ENCODE measurements around the gene CARS1. TPM values are rescaled to one million over a fixed set of nuclear protein-coding genes. Genes with fewer than 3 reads are reported as not detected.
"Not testable (repeated sequence)": the region's sequence is repeated elsewhere in the genome, so short reads cannot be mapped to it uniquely, and the experiment has no call there.

The CARS1 gene
- total RNA-seq, 1 donor from 2014 or later = 69.4 TPM

DNA sequence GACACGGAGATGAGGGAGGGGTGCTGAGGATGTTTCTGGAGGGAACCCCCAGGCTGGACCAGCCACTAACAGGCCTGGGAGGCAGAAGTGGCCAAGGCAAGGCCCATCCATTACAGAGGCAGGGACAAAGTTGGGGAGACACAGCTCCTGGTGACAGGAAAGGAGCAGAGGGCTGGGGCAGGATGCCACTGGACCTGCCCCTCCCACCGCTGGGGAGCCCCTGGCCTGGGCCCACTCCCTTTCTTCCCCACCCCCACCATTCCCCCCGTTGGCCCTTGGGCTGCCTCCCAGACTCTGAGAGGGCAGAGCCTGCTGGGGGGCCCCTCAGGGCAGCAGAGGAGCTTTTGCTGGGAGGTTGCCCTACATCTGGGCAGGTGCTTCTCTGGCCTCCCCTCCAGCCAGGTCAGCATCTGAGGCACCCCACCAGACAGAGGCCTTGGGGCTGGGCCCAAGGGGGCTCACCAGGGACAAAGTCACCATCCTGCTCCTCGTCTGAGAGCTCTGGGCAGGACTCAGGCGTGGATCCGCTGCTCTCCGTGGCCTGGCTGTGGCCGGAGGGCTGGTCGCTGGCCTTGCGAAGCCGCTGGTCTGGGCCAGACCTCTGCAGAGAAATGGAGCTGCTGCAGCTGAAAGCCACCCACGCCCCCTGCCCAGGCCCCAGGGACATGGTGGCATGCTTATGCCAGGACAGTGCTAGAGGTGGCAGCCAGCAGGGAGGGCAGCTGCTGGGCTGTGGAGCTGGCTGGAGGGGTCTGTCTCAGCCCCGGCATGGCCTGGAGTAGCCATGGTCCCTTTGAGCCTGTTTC lies 33.1 kb upstream of the CARS1 start:
- peak; percentile 72 for DNase-seq (ENCODE audit: low spot score)

GRCh38 chr11:3089236-3090061 lies 32.2 kb upstream of the CARS1 start:
- peak; percentile 83 for DNase-seq (ENCODE audit: low spot score)

DNA sequence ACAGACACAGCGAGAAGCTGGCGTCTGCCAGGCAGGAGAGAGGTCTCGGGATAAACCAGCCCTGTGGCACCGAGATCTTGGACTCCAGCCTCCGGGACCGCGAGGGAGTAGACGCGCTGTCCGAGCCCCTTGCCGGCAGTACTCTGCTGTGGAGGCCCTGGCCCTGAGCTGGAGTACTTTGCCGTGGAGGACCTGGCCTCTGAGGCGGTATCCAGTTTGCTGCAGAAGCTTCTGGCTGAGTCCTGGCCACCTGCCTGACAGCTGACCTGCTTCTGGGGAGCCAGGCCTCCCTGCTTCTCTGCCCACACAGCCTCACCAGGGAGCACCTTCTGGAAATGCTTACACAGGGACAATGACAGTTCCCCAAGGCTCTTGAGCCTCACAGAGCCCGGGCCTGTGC lies 31.6 kb upstream of the CARS1 start:
- peak; percentile 73 for DNase-seq (ENCODE audit: low spot score)

DNA sequence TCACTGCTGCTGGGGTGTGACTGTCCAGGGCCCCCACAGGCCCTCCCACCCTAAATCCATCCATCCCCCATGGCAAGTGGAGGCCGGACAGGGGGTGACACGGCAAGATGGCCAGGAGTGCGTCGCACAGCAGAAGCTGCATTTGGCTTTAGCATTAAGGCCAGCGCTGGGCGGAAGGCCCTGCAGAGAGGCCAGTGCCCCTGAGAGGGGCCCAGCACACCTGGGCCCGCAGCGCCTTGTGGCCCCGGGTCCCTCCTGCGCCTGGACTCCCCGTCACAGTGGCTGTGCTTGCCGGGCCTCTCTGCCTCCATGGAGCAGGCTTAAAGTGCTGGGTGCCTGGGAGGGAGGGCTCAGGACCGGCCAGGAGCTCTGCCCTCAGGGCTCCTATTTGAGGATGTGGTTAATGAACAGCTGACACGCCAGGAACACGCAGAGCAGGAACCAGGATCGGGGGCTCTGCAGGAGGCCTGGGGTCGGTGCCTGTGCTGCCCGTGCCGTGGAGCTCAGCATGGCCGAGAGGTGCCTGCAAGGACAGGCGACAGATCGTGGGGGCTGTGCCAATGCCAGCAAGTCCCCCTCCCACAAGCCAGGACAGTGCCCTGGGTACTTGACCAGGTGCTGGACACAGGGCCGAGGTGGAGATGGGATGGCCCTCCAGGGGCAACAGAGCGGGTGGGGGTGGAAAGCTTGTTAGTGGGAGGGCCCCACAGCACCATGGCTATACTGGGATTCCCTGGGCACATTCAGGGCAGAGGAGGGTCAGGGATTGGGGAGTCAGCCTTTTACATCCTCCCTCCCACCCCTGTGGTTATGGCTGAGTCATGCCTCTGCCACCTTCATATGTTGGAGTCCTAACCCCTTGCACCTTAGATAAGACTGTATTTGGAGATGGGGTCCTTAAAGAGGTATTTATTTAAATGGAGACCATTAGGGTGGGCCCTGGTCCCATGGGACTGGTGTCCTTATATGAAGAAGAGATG lies 30.9 kb upstream of the CARS1 start:
- no peak for DNase-seq (ENCODE audit: low spot score)

DNA sequence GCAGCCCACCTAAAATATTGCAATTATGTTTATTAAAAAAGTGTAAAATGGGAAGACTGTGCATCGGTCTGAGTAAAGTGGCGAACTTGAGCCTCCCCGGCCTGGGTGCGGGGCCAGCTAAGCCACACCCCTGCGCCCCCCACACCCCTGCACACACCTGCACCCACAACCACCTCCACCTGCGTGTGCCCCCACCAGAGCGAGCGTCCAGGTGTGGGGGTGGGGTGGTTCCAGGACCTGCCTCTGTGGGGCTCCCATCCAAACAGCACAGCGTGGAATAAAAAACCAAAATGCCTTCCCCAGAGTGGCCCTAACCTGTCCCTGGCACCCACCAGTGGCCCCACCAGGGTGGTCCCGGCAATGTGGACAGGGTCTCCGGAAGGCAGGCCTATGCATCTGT lies 30.1 kb upstream of the CARS1 start:
- DNase-seq (ENCODE audit: low spot score) = no peak

- no peak for DNase-seq (ENCODE audit: low spot score)
These were observed 29.5 kb upstream of the CARS1 start for GRCh38 chr11:3086671-3087150.

DNA sequence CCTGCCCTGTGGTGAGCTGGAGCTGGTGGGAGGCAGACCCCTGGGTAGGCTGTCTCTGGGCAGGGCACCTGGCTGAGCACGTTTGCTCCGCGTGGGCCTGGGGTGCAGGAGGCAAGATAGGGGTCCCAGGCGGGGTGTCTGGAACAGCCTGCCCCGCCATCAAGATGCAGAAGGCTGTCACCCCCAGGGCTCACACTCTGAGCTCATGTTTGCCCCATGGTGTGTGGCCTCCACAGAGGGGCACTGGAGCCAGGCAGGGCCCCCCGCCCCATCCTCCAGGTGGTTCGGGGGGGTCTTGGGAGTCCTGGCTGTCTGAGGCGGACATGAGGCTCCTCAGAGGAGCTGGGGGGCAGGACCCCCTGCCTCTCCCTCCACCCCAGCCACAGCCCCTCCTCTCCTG lies 28.9 kb upstream of the CARS1 start:
- no peak for DNase-seq (ENCODE audit: low spot score)

DNA sequence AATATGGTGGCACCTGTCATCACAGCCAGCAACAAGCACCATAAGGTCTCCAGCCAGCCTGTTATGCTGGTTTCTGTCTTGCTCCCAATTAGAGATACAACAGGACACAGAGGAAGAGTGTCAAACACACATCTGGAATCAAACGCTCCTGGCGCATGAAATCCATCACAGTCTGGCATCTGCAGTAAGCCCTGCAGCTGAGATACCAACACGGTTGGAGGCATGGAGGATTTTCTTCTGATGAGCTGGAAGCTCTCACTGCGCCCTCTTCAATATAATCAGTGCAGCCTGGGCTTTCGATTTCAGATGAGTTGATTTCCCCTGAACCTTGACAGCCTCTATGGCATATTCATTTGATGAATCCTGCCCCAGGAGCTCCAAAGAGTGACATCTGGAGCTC lies 27.8 kb upstream of the CARS1 start:
- no peak for DNase-seq (ENCODE audit: low spot score)

DNA sequence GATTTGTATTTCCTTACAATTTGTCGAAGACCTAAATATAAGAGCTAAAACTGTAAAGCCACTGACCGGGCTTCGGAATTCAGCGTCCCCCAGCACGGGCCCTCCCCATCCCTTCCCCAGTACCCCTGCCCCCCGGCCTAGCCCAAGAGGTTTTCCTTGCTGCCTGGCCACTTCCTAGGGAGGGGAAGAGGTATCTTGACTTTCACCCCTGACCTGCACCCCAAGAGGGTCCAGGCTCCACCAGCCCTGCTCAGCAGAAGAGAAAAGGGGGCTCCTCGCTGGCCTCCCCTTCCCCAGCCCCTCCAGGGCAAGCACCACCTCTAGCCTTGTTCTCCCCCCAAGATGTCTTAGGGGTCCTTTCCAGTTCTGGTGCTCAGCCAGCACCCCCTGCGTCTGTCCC lies 26.1 kb upstream of the CARS1 start:
- DNase-seq (ENCODE audit: low spot score) = no peak

DNA sequence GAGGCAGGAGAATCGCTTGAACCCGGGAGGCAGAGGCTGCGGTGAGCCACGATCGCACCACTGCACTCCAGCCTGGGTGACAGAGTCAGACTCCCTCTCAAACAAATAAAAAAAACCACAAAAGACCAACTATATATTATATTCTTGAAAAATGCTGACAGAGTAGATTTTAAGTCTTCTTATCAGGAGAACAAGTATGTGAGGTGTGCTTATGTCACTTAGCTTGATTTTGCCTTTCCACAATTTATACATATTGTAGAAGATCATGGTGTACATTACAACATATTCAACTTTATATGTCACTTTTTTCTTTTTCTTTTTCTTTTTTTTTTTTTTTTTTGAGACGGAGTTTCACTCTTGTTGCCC lies 24.1 kb upstream of the CARS1 start:
- DNase-seq (ENCODE audit: low spot score) = no peak

DNA sequence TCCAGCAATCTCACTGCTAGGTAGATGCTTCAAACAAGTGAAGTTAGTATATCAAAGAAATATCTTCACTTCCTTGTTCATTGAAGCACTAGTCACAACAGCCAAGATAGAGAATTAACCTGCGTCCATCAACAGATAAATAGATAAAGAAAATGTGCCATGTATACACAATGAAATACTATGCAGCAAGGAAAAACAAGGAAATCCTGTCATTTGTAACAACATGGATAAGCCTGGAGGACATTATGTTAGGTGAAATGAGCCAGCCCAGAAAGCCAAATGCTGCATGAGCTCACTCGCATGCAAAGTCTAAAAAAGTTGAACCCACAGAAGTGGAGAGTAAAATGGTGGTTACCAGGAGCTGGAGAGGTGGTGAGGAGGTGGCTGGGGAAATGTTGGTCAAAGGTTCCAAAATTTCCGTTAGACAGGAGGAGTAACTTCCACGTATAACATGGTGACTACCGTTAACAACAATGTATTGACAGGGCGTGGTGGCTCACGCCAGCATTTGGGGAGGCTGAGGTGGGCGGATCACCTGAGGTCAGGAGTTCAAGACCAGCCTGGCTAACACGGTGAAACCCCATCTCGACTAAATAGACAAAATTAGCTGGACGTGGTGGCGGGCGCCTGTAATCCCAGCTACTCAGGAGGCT lies 23.6 kb upstream of the CARS1 start:
- DNase-seq (ENCODE audit: low spot score) = no peak

- DNase-seq (ENCODE audit: low spot score) = no peak
These were observed 22.9 kb upstream of the CARS1 start for GRCh38 chr11:3080104-3080503.

GRCh38 chr11:3077846-3078440 lies 20.7 kb upstream of the CARS1 start:
- DNase-seq (ENCODE audit: low spot score) = no peak

DNA sequence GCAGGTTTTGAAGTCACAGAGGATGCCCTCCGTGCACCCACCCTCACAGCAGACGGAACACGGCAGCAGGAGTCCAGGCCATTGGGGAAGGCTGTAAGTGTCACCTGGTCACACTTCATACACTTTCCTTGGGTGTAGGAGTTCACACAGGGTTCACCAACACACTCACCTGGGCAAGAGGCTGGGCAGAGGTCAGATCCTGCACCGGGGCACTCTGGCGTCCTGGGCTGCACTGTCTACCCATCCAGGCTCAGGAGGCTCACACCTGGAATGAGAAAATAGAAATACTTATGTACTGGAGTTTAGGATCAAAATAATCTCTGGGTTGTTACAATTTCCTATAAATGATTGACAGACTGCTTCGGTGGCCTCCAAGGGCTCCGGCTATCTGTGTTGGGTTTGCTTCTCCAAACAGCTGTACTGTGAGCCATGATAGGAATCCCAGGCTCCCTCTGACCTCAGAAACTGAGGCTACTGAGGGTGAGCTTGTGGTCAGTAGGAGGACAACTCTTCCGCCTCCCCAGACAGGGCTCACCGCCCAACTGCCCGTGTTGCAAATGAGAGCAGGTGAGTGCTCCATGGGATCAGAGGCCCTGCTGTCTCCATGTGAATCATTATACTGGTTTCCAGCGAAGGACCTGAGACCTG lies 20.1 kb upstream of the CARS1 start:
- no peak for DNase-seq (ENCODE audit: low spot score)

DNA sequence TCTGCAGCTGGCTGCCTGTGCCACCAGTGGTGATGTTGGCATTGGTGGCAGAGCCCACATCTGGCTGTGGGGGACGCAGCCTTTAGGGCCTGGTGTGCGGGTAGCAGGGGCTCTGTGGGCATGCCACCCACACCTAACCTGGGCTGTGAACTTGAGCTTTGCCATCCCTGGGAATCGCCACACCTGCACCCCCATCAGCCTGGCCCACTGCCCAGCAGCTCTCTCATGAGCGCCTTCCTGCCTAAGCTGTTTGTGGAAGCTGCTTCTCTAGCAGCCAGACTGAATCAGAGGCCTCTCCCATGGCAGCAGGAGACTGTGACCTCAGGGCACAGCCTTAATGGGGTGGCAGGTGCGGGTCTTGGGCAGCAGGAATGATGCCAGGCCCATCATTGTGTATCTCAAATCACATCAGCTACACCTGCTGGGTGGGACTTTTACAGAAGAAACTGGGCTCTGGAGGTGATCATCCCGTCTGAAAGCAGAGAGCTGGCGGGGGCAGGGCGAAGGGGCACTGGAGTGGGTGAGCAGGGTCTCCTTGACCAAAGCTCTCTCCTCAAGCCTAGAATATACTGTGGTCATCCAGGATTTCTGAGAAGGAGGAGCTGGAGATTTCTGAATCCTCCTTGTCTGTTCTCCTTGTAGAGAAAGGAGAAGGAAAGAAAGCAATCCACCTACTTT lies 17.8 kb upstream of the CARS1 start:
- DNase-seq (ENCODE audit: low spot score) = no peak

DNA sequence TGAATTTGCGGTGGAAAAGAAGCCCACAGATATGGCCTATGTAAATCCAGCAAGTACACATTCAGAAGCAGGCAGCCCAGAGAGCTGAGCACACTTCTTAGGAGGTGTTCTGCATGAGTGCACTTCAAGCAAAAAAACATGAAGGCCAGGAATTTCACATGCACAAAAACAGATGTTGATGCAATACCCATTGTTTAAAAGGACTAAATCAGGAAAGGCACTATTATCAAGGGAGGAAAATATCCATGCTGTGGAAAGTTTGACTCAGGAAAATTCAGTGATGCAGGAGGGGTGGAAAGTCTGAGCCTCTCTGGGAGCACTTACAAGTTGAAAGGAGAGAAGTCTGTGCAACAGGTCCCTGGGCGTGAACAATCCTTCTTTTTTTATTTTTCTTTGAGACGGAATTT lies 15.8 kb upstream of the CARS1 start:
- no peak for DNase-seq (ENCODE audit: low spot score)

DNA sequence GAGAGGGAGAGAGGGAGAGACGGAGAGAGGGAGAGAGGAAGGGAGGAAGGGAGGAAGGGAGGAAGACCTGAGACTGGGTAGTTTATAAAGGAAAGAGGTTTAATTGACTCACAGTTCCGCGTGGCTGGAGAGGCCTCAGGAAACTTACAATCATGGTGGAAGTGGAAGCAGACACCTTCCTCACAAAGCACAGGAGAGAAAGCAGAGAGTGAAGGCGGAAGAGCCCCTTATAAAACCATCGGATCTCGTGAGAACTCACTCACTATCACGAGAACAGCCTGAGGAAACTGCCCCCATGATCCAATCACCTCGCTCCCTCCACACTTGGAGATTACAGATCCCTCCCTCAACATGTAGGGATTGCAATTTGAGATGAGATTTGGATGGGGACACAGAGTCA lies 12.2 kb upstream of the CARS1 start:
- DNase-seq (ENCODE audit: low spot score) = no peak

- not testable (repeated sequence) for DNase-seq (ENCODE audit: low spot score)
These were observed 9.1 kb upstream of the CARS1 start for GRCh38 chr11:3066308-3066707.

DNA sequence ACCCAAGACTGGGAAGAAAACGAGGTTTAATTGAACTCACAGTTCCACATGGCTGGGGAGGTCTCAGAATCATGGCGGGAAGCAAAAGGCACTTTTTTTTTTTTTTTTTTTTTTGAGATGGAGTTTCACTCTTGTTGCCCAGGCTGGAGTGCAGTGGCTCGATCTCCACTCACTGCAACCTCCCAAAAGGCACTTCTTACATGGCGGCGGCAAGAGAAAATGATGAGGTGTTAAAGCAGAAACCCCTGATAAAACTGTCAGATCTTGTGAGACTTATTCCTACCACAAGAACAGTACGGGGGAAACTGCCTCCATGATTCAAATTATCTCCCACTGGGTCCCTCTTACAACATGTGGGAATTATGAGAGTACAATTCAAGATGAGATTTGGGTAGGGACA lies 7.5 kb upstream of the CARS1 start:
- DNase-seq (ENCODE audit: low spot score) = not testable (repeated sequence)

All from mesenteric fat pad (tissue), 1 donor.